ENCODE data around the gene CSNK1A1.
"Not testable (repeated sequence)": the region's sequence is repeated elsewhere in the genome, so short reads cannot be mapped to it uniquely, and the experiment has no call there.

- not testable (repeated sequence) for TF ChIP-seq CTCF, POLR2A, POLR2AphosphoS5 (IDR thresholded peaks at IDR 0.05)
These were observed 89.3 kb downstream of the CSNK1A1 start for GRCh38 chr5:149461907-149462306.
